Stimulated activated CD8-positive, alpha-beta memory T cell treated with anti-CD3 and anti-CD28 coated beads, Interleukin-12 subunit alpha, Interleukin-12 subunit beta, amount 100 ng/mL, for 1 hour (primary cell): ENCODE data around the gene BAZ1A.
"Not testable (repeated sequence)": the region's sequence is repeated elsewhere in the genome, so short reads cannot be mapped to it uniquely, and the experiment has no call there.

Experiments
- DNase-seq: peaks from one replicate; pipeline ENCODE4 v3.0.0-alpha.2; 2020; ENCODE audit warnings: low read depth

The BAZ1A gene

GRCh38 chr14:34785223-34786006, 89.7 kb downstream of the BAZ1A start:
- DNase-seq, result no peak

- DNase-seq, result no peak
These were observed 93.1 kb downstream of the BAZ1A start for GRCh38 chr14:34782031-34782430.

- no peak for DNase-seq
These were observed 93.9 kb downstream of the BAZ1A start for GRCh38 chr14:34781242-34781641.

DNA sequence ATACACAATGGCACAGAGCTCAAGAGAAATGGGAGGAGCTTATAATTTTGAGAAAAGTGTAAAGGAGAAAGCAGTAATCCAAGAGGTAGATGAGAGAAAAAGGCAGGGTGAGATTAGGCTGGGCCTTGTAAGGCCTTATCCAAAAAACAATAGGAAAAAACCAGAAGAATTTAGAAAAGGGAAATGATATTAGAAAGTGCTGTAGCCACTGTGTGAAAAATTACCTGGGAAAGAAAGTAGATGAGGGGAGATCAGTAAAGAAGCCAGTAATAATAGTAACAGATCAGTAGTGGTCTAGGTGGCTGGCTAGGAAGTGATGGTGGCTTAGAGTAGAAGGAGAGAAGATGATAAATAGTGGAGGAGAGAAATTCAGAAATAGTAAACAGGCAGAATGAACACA, 94.5 kb downstream of the BAZ1A start:
- DNase-seq, result no peak

- DNase-seq, result no peak
These were observed 96.4 kb downstream of the BAZ1A start for GRCh38 chr14:34778744-34779143.

DNA sequence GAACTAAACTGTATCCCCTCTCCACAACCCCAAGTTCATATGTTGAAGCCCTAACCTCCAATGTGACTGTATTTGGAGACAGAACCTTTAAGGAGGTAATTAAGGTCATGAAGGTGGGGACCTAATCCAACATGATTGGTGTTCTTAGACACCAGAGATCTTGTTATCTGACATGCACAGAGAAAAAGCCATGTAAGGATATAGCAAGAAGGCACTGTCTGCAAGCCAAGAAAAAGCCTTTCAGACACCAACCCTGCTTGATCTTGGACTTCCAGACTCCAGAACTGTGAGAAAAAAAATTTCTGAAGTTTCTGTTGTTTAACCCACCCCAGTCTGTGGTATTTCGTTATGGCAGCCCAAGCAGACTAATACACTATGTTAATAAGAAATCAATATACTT, 98.5 kb downstream of the BAZ1A start:
- DNase-seq, result no peak

- DNase-seq, result no peak
These were observed 99.2 kb downstream of the BAZ1A start for GRCh38 chr14:34775922-34776321.

GRCh38 chr14:34775342-34775741, 99.8 kb downstream of the BAZ1A start:
- DNase-seq, result no peak

DNA sequence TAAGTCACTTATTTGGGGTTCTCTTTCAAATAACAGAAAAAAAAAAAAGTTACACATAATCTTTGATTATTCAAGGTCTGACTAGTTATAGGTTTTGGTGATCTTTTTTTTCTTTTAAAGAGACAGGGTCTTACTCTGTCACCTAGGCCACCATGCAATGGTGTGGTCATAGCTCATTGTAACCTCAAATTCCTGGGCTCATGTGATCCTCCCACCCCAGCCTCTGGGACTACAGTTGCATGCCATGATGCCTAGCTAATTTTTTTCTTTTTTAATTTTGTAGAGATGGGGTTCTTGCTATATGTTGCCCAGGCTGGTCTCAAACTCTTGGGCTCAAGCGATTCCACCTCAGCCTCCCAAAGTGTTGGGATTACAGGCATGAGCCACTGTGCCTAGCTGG, 104.3 kb downstream of the BAZ1A start:
- DNase-seq, result no peak

- DNase-seq, result no peak
These were observed 108.6 kb downstream of the BAZ1A start for GRCh38 chr14:34766606-34767005.

DNA sequence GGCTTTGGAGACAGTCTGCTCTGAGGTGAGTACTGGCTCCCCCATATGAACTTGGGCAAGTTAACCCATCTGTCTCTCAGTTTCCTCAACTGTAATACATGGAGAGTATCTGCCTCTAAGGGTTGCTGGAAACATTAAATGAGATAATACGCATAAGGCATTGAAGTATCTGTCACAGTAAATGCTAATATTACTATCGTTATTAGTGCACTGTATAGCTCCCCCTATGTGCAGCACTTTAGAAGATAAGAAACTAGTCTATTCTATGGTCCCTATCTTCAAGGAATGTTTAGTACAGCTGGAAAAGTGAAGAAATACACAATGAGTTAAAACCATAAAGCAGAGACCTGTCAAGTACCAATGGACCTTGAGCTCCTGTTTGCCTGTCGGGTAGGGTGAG, 109.1 kb downstream of the BAZ1A start:
- DNase-seq, result no peak

DNA sequence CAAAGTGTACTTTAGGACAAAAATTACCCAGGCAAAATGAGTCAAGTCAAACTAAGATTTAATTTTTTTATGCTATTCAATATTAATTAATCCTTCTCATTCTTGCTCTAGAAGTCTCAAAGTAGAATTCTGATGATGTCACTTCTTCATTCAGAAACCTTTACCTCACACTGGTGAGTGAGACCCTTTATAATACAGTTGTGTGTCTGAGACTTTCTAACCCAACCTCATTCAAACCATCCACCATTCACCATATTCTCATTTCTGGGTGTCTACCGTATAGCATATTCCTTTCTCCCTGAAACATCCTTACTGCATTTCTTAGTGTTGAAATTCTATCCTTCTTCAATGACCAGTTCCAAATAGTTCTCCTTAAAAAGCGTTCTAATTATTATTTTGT, 119.9 kb downstream of the BAZ1A start:
- no peak for DNase-seq

DNA sequence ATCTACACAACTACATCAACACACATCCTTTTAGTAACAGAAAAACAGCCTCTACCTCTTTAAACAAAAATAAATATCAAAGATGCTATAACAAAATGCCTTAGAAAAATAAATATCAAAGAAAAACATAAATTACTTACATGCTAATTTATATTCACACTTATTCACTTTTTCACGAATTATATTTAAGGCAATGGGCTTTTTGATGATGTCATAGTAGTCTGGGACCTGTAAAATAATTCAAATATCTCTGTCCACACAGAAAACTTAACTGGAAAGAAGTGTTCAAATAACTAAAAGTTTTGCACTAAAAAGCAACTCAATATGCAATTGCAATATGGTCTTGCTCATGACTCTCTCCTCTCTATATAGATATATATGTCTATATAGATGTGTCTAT, 120.5 kb downstream of the BAZ1A start:
- no peak for DNase-seq

- DNase-seq, result no peak
These were observed 124.5 kb downstream of the BAZ1A start for GRCh38 chr14:34750670-34751069.

DNA sequence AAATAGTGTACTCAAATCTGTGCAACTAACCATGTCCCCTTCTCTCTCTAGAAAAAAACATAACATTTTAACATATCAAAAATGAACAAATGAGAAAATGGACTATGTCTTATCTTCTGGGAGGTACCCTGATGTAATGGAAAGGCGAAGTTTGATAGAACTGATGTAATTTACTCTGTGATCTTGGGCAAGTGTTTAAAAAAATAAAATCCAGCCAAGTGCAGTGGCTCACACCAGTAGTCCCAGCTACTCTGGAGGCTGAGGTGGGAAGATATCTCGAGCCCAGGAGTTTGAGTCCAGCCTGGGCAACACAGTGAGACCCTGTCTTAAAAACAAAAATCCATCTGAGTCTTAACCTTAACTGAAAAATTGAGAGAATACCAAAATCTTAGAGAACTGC, 124.9 kb downstream of the BAZ1A start:
- no peak for DNase-seq

DNA sequence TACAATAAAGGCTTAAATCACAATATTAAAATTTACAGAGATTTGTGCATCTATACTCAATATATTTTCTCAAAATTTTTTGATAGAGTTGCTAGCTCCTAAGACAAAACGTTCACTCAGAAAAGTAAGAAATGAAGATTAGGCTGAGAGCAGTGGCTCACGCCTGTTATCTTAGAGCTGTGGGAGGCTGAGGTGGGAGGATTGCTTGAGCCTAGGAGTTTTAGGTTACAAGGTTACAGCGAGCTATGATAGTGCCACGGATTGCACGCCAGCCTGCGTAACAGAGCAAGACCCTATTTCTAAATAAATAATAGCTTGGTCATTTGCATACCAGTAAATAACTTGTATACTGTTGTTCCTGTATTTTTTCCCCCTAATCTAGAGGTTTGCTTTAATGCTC, 125.8 kb downstream of the BAZ1A start:
- DNase-seq, result no peak

- no peak for DNase-seq
These were observed 132.7 kb downstream of the BAZ1A start for GRCh38 chr14:34742270-34743115.

DNA sequence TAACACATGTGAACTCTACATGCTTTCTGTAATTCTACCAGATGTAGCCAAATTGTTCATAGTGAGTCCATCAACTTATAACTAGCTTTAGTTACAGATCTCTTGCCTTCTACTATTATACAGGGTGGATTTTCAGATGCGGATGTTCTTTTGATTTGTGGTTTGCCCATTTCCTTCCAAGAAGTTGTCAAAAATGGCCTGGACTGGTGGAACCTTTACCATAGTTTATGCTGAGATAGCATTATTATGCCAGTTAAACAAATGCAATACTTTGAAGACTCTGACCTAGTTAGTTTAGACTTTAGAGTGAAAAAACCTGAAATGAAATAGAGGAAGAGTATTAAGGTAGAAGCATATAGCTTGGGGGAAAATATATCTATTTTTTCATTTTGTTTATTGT, 133.3 kb downstream of the BAZ1A start:
- no peak for DNase-seq

DNA sequence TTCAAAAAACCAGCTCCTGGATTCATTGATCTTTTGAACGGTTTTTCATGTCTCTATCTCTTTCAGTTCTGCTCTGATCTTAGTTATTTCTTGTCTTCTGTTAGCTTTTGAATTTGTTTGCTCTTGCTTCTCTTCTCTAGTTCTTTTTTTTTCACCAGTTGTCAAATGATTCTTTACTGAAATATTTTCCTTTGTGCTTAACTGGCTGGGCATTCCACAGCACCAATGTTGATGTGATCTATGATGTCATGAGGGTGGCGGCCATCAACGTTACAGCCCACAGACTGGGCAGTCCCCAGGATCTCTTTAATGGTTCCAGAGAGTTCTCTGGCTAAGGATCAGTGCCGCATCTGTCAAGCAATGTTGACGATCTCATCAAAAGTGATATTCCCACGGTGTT, 135.0 kb downstream of the BAZ1A start:
- DNase-seq, result not testable (repeated sequence)

- not testable (repeated sequence) for DNase-seq
These were observed 138.1 kb downstream of the BAZ1A start for GRCh38 chr14:34737079-34737478.

DNA sequence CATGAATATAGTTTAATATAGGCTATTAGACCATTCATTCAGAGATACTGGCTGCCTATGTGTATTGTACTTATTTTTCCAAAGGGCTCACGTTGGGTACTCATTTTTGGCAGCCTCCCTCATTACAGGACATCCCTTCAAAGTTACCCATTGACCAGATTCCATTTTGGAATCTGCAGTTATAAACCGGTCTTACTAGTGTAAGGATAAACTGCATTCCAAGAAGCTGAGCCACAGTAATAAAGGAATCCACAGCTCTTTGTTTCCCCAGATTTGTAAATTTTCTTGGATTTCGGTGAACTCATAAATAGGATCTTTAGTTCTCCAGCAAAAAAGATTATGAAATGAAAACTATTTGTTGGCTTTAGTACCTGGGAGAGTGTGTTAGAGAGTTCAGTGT, 141.9 kb downstream of the BAZ1A start:
- no peak for DNase-seq

- DNase-seq, result no peak
These were observed 142.4 kb downstream of the BAZ1A start for GRCh38 chr14:34732802-34733201.

GRCh38 chr14:34723867-34724266, 151.3 kb downstream of the BAZ1A start:
- no peak for DNase-seq
